A172 (cell line): ENCODE measurements around the gene GRK5. TPM values are rescaled to one million over a fixed set of nuclear protein-coding genes. Genes with fewer than 3 reads are reported as not detected.
"Not testable (repeated sequence)": the region's sequence is repeated elsewhere in the genome, so short reads cannot be mapped to it uniquely, and the experiment has no call there.

Experiments
- DNase-seq: peaks from one replicate; pipeline ENCODE4 v3.0.0-alpha.2; 2015; ENCODE audit warnings: low spot score
- total RNA-seq: library from RNA; depleted of rRNA; stranded (reverse); fragments of >200 nt; shearing (Covaris generic); gene quantifications from 2 replicates; pipeline ENCODE4 v1.2.3, GENCODE V29; 2014

Gene GRK5
- total RNA-seq, 1 experiment from 2014 or later: 13.0 TPM

DNA sequence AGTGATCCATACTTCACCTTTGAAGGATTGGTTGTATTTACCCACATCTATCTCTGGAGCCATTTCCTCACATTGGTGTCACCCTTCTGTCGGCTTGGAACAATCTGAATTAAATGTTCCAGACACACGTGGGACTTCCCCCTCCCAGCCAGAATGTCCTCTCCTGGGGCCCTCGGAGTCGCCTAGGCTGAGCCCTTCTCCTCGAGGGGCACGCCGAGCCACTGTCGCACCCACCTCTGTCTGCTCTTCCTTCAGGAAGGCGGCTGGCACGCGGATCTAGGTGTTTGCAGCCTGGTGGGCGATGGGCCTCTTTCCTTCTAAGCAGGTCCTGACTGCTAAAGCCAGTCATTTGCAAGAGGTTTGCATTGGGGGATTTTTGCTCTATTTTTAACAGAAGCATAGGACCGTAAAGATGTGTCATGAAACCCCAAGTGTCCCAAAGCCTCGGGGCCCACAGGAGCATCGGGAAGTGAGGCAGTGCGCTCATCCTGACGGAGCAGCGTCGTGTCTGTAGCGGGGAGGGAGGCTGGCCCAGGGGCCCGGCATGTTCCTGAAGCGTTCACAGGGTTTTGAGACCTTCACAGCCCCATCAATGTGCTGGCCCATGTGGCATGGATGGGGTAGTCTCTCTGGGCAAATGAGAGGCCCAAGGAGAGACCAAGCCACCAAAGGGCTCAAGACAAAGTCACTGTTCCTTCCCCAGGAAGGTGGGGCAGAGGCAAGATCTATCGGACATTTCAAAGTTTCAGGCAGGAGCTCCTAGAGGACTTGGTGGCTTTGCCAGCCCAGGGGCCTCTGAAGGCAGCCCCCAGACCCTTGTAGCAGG is 248.5 kb downstream of the GRK5 start:
- DNase-seq: no peak

DNA sequence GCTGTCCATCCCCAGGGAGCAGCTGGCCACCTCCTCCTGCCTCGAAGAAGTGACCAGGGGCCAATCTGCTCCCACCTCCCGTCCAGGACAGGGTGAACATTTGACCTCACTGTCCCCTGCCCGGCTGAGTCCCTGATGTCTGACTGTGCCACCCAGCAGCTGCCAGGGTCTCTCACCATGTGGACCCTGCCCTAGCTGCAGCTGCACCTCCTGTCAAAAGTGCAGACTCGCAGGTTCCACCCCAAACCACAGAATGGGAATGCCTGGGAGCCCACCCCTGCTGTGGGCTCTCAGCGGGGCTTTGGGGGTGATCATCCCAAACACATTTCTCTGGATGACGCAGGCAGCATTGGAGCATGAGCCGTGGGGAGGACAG is 249.1 kb downstream of the GRK5 start:
- DNase-seq: no peak

DNA sequence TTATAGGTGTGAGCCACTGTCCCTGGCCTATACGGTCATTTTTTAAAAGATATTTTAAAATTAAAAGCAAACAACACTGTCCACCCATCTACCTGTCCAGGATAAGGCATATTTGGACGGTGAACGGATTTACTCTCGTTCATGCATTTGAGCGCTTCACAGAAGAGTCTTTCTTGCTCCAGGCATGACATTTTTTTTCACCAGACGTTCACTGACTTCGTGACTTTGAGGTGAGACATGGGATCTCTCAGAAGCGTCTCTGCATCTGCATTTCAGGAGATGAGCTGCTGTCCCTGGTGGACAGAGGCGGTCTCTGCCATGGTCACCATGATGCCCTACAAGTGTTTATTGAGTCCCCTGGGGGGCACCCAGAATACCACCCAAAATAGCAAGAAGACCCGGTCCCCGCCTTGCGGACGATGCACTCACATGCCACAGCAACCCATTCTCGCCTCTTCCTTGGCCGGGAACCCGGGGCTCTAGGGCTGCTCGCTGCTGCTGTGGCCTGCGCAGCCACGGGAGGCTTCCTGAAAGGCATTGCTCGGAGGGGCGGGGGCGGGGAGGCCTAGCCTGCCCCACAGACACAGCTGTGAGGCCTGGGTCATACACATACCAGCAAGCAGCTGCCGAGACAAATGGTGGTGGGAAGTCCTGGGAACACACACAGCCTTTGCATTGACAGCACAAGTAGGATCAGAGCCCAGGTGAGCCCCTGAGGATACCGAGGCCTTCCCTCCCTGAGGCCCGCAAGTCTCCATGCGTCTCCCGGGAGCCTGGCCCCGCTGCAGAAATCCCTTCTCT is 250.8 kb downstream of the GRK5 start:
- DNase-seq: no peak

DNA sequence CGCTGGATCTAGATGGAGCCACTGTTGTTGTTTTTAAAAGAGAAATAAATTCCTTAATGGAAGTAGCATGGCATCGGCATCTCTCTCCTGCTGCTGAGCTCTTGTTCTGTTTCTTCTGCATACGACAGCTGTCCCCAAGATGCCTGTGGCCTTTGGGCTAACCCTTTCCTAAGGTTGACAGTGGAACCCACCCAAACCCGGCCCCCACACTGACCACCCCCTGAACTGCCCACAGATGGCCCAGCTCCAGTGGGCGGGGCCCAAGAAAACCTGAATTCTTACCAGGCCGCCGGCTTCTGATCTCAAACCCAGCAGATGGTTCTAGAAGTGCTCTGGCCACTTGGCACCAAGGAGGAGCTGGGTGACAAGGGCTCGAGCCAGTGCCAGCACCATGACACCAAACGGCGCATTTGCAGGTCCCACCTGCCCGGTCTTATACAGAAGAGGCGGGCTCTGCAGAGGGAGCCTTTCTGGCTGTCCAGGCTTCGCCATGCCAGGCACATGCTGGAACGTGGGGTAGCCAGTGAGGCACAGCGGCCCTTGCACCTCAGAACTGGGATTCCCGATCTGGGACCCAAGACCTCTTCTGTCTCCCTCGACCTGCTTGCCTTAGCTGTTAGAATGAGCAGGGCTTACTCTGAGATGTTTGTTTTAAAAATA is 252.4 kb downstream of the GRK5 start:
- no peak for DNase-seq

DNA sequence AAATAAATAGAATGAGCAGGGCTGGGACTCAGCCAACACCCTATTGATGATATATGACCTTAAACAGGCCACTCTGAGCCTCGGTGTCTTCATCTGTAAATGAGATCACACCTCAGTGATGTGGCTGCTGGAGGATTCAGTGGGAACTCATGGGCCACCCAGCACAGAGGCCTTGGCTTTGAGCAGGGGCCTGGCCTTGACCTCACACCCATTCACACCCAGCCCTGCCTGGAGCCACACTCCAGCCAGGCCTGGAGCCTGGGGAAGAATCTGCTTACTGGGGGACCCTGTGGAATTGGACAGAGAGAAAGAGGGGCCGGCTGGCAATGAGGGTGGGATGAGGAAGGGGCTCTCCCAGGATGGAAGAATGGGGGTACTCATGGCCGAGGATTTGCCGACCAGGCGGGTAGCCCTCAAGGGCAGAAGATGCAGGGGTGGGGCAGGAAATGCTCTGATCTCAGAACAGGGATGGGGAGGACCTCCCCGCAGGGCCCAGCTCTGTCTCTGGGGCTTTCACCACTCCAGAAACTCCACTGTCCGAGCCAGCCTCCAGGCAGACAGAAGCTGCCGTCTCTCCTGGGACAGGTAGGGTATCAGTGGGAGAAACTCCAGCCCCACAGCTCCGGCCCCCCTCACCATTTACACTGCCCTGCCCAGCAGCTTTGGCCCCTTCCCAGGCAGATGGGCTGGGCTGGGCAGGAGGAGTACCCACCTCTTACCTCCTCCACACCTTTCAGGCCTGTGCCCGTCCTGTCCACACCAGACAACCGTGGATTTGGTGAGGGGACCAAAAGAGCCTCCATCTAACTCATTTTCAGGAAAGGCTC is 253.2 kb downstream of the GRK5 start:
- no peak for DNase-seq

DNA sequence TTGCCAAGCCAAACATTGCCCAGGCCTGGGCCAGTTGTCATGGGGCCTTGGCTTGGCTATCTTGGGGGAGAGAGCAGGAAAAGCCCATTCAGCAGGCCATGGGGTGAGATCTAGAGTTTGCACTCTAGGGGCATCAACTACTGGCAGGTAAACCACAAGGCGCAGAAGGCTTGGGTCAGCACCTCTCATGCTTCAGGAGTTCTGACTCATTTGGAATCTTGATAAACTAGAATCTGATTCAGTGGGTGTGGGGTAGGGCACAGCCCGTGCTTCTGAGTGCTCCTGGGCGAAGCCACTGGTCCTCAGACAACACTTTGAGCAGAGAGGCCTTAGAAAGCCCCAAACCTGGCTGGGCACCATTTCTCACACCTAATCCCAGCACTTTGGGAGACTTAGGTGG is 254.0 kb downstream of the GRK5 start:
- DNase-seq: peak; percentile 60

DNA sequence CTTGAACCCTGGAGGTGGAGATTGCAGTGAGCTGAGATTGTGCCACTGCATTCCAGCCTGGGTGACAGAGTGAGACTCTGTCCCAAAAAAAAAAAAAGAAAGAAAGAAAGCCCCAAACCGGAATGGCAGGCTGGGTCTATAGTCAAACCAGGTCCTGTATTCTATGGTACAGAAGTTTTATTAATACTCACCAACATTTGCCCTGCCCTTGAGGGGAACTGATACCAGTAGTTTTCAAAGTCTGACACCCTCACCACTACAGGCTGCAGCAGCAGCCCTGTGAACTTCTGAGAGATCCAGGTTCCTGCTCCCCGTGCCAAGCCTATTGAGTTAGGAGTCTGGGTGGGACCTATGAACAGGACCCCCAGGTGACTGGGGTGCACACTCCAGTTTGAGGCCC is 254.6 kb downstream of the GRK5 start:
- no peak for DNase-seq

DNA sequence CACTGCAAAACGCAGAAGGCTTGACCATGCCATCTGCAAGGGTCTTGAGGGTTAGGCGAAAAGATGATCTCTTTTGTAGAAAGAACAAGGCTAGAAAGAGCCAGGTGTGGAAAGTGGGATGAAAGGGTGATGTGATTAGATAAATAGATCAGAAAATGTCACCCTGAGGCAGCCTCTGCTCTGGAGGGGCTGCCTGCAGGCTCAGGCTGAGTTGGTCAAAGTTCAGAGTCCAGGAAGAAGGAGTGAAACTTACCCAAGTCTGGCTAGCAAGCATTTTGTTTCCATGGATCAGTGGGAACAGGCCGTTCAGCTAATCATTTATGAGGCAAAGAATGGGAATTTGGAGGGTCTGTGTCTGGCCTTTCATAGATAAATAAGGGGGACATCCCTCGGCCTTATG is 255.4 kb downstream of the GRK5 start:
- no peak for DNase-seq

DNA sequence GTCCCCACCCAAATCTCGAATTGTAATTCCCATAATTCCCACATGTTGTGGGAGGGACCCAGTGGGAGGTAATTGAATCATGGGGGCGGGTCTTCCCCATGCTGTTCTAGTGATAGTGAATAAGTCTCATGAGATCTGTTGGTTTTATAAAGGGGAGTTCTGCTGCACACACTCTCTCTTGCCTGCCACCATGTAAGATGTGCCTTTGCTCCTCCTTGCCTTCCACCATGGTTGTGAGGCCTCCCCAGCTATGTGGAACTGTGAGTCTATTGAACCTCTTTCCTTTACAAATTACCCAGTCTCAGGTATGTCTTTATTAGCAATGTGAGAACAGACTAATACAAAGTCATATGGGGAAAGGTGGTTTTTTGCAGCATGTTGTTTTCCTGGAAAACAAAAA is 255.8 kb downstream of the GRK5 start:
- not testable (repeated sequence) for DNase-seq

DNA sequence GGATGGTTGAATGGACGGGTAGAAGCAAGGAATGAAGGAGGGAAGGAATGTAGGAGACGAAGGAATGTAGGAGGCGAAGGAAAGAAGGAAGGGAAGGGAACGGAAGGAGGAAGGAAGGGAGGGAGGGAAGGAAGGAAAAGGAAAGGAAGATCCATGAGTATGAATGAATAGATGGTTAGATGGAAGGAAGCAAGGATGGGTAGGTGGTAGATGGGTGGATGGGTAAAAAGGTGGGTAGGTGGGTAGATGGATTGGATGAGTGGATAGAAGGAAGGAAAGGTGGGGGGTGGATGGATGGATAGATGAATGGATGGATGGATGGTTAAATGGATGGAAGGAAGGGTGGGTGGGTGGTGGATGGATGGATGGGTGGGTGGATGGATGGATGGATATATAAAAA is 257.7 kb downstream of the GRK5 start:
- DNase-seq: no peak

DNA sequence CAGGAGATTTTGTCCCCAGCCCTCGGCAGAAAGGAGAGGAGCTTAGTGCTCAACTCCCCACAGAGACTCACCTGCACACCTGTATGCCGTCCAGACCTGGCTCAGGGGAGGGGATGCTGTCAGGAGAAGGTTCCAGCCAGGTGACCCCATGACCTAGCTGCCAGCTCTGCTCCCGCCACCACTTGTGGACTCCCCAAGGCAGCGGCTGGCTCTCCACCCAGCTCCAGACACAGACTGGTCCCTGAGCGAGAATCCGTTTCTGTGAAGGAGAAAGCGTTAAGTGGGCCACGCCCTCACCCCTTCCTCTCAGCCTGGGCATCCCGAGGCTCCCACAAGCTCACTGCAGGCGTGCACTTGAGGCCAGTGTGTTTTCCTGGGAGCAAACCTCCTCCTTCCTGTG is 258.7 kb downstream of the GRK5 start:
- no peak for DNase-seq

DNA sequence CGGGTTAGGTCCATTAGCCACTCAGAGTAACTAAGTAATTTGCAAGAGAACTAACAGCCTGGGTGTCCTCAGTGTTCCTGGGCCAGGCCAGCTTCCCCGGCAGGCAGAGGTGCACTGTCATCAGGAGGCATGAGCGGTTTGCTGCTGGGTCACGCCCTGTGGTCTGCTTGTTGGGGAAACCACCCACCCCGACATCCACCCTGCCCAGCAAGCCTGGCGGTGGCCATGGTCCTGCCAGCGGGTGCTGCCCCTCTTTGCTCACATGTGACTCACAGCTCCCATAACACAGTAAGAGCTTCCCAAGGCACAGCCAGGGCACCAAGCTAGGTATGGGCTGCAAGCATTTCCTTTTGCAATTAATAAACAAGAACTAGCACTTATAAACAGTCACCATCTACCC is 259.3 kb downstream of the GRK5 start:
- DNase-seq: peak; percentile 86

DNA sequence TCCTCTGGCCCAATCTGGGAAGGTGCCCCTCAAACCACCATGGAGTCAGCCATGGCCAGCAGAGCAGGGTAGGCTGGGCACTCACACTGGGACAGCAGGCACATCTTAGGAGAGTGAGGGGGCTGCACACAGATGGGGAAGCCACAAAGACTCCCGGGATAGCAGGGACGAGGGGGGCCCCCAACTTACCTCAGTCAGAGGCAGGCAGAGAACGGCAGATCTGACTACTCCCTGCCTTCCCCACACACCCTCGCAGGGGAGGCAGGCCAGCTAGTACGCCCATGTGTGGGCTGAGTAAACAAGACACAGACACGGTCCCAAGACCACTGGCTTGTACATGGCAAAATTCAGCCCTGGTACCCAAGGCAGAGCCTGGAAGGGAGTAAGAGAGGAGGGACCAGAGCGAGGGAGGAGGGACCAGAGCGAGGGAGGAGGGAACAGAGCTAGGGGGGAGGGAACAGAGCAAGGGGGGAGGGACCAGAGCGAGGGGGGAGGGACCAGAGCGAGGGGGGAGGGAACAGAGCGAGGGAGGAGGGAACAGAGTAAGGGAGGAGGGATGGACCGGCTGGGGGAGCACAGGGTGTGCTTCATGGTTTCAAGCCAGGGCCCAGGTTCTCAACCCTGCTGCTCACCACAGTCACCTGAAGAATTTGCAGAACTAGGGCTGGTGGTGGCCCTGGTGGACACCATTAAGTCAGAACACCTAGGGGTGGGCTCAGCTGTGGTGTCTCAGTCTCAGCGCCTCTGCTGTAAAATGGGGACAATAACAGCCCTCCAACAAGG is 261.4 kb downstream of the GRK5 start:
- no peak for DNase-seq

DNA sequence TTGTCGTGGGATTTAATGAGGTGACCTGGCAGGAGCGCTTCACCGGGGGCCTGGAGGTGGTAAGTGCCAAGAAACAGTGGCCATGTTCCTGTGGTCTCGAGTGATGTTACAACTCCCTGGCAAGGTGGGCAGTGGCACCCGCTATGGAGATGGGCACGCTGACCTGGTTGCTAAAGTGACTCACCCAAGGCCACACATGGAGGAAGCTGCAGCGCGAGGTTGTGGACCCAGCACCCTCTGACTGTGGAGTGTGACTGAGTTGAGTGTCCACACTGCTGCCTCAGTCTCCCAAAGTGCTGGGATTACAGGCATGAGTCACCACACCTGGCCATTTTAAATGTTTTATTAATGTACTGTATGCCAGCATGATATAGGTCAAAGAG is 261.9 kb downstream of the GRK5 start:
- DNase-seq: no peak

DNA sequence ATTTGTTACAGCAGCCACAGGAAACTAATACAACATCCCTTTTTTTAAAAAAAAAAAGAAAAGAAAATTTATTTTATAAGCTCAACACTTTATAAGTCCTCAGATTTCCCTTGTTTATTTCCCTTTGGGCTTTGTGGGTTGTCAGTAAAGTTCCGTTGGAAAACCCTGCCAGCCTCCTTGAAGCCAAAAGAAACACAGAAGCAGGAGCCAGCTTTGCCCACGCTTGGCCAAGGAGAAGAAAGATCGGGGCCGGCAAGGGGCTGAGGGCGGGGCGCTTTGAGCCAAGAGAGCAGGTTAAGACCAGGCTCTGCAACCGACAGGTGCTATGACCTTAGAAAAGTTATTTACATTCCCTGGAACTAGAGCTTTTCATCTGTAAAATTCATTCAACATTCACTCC is 262.5 kb downstream of the GRK5 start:
- DNase-seq: no peak

DNA sequence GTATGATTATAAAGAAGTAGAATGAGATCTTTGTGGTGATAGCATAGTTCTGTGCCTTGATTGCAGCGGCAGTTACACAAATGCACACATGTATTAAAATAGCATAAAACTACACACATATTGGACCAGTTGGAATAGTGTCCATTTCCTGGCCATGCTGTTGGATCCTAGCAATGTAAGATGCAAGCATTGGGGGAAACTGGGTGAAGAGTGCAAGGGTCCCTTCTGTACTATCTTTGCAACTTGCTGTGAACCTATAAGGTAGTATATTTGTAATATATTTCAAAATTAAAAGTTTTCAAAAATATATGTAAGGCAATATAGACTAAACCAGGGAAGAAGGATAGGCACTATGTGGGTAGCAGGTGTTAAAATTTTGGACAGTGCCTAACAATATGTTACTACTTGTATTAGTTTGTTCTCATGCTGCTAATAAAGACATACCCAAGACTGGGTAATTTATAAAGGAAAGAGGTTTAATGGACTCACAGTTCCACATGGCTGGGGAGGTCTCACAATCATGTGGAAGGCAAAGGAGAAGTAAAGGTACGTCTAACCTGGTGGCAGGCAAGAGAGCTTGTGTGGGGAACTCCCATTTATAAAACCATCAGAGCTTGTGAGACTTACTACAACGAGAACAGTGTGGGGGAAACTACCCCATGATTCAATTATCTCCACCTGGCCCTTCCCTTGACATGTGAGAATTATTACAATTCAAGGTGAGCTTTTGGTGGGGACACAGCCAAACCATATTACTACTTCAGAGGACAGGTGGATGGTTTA is 263.7 kb downstream of the GRK5 start:
- DNase-seq: no peak

DNA sequence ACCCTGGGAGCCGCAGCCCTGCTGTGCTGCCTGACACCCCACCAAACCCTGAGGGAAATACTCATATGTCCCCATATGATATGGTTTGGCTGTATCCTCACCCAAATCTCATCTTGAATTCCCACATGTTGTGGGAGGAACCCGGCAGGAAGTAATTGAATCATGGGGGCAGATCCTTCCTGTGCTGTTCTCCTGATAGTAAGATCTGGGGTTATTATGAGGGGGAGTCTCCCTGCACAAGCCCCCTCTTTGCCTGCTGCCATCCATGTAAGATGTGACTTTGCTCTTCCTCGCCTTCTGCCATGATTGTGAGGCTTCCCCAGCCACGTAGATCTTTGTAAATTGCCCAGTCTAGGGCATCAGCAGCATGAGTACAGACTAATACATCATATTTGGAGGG is 266.4 kb downstream of the GRK5 start:
- DNase-seq: no peak

DNA sequence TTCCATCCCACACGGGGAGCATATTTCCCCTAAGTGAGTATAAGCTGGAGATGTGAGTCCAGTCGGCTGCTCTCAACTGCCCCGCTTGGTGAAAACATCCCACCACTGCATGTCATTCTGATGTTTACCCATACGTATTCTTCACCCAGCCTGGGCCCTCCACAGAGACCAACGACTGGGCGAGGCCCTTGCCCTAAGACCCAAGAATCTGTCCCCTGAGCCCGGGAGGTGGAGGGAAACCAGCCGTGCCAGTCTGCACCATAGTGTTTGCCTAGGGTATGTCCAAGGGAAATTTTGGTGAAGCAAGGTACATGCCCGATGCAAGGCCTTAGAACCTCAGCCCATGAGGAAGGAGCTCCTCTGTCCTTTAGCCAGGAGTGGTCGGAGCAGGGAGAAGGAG is 267.2 kb downstream of the GRK5 start:
- DNase-seq: no peak

DNA sequence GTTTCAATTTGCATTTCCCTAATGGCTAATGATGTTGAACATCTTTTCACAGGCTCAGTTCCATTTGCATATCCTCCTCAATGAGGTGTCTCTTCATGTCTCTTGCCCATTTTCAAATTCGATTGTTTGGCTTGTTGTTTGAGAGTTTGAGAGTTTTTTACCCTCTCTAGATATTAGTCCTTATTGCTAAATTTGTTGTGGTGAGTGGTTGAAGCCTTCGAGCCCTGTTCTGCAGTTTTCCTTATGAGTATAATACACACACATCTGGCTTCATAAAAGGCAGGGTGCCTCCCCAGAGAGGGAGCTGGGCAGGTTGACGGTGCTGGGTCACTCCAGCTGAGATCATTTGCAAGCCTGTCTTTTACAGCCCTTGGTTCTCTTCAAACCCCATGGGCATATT is 270.1 kb downstream of the GRK5 start:
- no peak for DNase-seq

DNA sequence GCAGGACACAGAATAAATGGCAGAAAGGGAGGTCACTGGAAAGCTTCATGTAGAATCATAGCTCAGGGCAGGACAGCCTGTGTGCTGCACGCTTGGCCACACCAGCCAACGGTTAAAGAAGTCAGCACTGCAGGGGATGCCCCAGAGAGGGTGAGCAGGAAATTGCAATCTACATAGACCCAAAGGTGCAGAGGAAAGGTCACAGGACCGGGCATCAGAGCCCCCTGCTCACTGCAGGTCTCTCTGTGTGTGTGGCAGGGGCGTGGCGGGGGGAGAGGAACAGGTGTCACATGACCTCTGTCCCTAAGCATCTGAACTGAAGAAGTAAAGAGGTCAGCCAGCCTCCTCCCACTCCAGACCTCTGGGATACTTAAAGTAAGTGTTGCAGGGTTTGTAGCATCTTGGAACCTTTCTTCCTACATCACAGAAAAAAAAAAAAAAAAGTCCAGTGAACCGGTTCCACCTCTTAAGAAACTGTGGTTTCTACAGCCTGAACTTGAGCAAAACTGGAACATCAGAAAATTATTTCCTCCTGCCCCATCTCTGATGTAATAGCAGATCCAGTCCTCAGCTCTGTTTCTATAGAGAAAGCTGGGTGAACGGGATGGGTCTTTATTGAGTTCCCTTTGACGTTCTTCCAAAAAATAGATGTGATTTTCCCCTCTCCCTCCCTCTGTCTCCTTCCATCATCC is 270.9 kb downstream of the GRK5 start:
- DNase-seq: no peak
